ENCODE data around the gene TMOD4. TPM values are rescaled to one million over a fixed set of nuclear protein-coding genes. Genes with fewer than 3 reads are reported as not detected.
"Not testable (repeated sequence)": the region's sequence is repeated elsewhere in the genome, so short reads cannot be mapped to it uniquely, and the experiment has no call there.

Gene TMOD4
- polyA plus RNA-seq (ENCODE audit: insufficient read depth in 1 of 5, insufficient read length in 5 of 5, low replicate concordance in 1 of 5) = 1 to 10 TPM; 1.1 to 3.2 (median 1.7) TPM
- long read RNA-seq, donor 1 = 0 reads
- long read RNA-seq, donor 2, partial matches to known transcripts = 0 of 1 reads
- long read RNA-seq, donor 2, other reads (novel, unspliced or antisense) = 0 of 1 reads
- long read RNA-seq, donor 3, partial matches to known transcripts = 0 of 1 reads
- long read RNA-seq, donor 3, other reads (novel, unspliced or antisense) = 0 of 1 reads
- long read RNA-seq, donor 4 = 0 reads
- long read RNA-seq, donor 5 = 0 reads
- long read RNA-seq, donor 6, partial matches to known transcripts = 0 of 1 reads
- long read RNA-seq, donor 6, other reads (novel, unspliced or antisense) = 0 of 1 reads
- long read RNA-seq, donor 7 = 0 reads
- long read RNA-seq, donor 8, partial matches to known transcripts = 0 of 1 reads
- long read RNA-seq, donor 8, other reads (novel, unspliced or antisense) = 0 of 1 reads

DNA sequence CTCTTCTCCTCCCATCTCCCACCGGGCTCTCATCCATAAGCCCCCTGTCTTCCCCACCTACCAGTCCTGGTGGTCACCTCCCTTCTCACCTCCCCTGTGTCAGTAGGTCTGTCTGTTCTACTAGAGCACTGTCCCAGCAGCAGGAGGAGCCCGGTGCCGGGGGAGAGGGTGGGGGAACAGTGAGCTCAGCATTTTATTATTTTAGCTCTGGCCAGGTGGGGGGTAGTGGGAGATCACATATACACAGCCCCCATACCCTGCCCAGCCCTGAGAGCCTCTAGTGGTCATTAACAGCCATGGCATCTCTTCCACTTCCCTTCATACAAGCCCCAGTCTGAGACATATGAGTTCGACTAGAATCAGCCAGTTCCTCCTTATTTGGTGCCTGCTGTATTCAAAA lies at the start of gene TMOD4:
Gene TMOD4 (minus strand): TSS at position 119 of the 400 bp plus-strand sequence. CDS start 1,106 bp downstream, outside the sequence.
- DNase-seq = no peak

DNA sequence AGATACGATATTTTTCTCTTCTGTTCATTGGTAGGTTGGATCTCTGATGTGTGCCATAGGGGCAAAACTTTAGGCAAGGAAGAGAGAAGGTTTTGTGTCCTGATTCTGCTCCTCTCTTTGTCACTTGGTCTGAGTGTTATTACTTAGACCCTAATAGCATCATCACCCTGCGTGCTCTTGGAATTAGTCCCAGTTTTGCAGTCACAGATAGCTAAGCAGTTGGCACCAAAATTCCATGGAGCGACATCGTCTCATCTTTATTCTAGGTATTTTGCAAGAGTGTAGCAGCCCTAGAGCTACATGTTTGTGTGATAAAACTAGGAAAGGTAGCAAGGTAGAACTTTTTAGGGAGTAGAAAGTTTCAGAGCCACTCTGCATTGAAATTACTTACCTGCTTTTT lies 46.3 kb upstream of the TMOD4 start:
- DNase-seq = no peak

DNA sequence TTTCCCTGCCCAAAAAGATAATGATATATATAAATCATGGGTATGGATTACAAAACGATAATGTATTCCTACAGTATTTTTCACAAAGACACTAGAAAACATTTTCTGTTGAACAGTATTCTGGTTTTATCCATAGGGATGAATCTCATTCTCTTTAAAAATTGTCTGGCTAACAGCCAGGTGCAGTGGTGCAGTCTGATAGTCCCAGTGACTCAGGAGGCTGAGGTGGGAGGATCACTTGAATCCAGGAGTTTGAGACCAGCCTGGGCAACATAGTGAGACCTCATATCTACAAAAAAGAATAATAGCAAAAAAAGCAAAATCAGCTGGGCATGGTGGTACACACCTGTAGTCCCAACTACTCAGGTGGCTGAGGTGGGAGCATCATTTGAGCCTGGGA lies 45.8 kb upstream of the TMOD4 start:
- no peak for DNase-seq

DNA sequence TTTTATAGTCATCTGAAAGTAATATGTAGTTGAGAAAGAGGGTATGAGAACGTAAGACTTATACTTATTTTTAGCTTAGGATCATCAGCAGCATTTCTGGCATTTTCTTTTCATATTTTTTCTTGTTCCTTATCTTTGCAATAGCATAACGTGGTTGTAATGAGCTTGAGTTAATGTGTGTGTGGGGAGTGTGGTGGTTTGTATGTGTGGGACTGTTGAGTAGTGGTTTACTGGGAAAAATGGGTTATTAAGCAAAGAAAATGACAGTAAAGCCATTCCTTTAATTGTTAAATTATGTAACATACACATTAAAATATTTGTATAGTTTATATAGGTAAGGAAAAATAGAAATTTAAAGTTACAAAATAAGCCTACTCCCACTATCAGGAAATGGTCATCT lies 37.8 kb upstream of the TMOD4 start:
- DNase-seq = no peak

DNA sequence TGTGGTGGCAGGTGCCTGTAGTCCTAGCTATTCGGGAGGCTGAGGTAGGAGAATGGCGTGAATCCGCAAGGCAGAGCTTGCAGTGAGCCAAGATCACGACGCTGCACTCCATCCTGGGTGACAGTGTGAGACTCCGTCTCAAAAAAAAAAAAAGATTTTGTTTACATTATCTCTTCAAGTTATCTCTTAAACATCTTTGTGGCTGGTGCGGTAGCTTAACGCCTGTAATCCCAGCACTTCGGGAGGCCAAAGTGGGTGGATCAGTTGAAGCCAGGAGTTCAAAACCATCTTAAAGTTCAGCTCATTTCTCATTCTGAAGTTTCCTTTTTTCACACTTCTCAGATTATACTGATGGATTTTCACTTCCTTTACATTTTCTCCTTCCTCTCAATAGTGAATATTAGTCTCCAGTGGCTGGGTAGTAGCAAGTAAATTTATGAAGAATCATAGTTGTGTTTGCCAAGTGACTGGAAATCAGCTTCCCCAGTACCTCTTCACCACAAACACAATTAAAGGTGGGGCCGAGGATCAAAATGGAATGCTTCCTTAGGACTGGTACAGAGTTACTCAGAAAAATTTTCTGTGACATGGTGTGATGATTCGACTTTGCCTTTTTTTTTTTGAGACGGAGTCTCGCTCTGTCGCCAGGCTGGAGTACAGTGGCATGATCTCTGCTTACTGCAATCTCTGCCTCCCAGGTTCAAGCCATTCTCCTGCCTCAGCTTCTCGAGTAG lies 36.4 kb upstream of the TMOD4 start:
- DNase-seq = no peak

DNA sequence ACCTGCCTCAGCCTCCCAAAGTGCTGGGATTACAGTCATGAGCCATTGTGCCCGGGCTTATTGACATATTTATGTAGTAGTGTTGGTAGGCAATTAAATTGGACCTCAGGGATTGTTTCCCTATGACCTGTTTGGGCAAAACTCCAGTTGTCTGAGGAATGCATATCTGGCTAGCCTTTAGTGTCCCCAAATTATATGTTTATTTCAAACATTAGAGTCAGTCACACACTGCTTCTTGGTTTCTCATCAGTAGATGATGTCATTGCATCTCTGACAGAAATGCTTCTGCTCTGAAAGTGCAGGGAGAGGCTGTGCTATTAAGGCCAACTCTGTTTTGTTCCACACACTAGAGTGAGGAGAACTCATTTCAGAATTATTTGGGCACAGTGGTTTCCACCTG lies 35.0 kb upstream of the TMOD4 start:
- no peak for DNase-seq

DNA sequence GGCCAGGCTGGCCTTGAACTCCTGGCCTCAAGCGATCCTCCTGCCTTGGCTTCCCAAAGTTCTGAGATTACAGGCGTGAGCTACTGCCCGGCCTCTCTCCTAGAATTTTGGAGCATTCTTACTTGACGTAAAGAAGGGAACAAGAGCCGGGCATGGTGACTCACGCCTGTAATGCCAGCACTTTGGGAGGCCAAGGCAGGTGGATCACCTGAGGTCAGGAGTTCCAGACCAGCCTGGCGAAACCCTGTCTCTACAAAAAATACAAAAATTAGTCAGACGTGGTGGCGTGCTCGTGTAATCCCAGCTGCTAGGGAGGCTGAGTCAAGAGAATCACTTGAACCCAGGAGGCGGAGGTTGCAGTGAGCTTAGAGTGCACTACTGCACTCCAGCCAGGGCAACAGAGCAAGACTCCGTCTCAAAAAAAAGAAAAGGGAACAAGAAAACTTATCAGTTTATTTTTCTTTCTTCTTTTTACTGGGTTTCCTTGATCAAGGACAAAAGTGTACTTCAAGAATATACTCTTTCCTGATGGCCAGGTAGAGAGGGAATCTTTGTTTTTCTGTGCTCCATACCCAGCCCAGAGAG lies 29.7 kb upstream of the TMOD4 start:
- DNase-seq = not testable (repeated sequence)

DNA sequence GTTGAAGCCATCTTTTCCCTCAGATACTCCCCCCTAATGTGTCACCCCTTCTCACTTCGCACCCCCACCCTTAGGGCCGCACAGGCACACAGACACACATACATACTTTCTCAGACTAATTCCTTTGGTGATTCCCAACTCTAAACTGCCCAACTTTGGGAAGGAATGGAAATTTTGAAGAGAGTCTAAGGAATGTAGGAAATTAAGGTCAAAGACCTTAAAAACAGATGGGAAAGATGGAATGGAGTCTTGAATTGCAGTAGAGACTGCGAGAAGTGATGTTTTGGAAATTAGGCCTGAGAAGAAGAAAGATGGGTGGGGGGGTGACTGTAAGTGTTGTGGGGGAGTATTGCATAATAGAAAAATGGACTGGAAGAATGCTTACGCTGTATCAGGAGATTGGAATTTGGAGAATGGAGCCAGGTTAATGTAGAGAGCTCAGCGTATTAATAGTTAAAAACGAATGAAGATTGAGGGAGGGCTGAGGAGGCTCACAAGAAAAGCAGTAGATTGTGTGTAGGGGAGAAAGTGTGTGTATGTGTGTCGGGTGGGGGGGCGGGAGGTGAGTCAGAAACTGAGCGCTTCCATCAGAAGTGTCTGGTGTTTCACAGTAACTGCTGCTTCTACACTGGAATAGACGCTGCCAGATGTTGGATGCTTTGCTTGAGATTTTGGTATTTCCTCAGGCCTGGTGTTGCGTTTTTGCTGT lies 24.2 kb upstream of the TMOD4 start:
- DNase-seq = no peak

DNA sequence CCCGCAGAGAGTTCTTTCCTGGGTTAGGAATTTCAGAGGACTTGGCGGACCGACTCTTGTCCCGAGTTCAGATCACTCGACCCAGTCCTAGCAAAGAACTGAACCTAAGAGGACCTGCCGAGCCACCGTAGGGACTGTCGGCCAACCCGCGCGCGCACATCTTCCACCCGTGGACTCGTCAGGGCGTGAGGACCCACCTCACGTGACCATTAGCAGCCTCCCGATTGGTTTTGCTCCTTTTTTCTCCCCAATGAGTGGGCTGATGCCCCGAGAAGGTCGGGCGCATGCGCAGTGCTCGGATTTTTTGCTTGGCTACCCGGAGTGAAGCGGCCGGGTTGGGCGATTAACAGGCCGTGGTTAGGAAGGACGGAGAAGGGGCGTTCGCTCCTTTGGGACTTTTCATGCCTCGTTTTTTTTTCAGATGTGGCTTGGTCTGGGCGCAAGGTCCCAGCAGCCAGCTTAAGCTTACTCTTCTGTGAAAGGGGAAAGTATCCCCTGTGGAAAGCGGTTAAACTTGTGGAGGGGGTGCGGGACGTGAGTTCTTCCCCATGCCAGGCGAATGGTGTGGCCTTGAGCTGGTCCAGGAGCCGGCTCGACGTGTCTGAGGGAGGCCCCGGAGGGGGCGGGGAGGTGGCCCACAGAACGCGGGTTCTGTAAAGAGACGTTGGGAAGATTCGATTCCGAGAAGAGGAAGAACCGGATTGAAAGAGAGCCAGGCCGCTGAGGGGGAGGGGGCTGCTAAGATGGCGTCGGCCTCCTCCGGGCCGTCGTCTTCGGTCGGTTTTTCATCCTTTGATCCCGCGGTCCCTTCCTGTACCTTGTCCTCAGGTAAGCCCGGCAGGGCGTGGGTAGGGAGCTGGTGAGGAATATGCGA lies 22.7 kb upstream of the TMOD4 start, which contains the start of gene PIP5K1A:
Gene PIP5K1A (plus strand): TSS at position 299 of the 874 bp plus-strand sequence. CDS start 445 bp downstream, at position 744.
- peak; percentile 96 to 97 for DNase-seq

DNA sequence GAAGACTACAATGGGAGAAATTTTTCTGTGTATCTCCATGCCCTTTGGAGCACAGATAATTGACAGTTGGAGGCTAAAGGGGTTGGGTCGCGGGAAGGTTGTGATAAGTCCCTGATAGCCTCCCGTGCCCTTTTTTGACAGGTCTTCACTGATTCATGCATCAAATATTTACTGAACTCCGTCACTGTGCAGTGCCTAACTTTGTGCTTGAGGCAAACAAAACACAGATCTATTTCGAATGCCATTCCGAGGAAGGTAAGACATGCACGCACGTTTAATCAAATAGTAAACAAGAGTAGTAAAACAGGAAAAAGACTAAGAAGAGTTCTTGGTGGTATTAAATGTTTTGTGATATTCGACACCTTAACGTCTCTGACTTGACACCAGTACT lies 22.1 kb upstream of the TMOD4 start:
- no peak for DNase-seq

DNA sequence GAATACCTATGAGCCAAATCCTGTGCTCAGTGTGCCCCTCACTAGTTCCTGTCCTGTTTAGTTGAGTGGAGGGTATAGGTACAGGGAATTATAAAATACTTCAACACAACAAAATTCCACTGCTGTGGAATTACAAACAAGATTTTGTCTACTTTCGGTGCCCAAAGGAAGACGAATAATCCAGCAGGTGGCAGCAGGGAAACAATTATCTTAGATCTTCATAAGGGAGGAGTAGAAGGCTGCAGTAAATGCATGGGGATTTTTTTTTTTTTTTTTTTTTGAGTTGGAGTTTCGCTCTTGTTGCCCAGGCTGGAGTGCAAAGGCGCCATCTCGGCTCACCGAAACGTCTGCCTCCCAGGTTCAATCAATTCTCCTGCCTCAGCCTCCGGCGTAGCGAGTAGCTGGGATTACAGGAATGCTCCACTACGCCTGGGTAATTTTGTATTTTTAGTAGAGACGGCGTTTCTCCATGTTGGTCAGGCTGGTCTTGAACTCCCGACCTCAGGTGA lies 20.6 kb upstream of the TMOD4 start:
- DNase-seq = peak in 1 of 2 donors; percentile 60

DNA sequence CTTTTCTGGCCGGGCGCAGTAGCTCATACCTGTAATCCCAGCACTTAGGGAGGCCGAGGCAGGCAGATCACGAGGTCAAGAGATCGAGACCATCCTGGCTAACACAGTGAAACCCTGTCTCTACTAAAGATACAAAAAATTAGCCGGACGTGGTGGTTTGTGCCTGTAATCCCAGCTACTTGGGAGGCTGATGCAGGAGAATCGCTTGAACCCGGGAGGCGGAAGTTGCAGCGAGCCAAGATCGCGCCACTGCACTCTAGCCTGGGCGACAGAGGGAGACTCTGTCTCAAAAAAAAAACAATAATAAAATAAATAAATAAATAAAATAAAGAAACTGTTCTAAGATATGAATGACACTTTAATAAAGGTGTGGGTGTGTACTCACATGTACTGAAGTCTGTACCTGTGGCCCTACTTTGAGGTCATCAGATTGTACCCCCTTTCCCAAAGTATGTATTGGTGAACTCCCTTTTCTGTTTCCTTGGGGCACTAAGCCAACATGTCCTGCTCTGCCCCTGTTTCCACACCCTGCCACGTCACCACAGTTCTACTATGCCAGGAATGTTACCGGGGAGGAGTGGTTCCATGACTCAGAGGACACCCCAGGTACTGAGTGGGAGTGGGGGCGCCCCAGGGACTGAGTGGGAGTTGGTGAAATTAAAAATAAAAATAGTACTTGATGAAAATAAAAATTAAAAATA lies 19.3 kb upstream of the TMOD4 start:
- DNase-seq = not testable (repeated sequence)

DNA sequence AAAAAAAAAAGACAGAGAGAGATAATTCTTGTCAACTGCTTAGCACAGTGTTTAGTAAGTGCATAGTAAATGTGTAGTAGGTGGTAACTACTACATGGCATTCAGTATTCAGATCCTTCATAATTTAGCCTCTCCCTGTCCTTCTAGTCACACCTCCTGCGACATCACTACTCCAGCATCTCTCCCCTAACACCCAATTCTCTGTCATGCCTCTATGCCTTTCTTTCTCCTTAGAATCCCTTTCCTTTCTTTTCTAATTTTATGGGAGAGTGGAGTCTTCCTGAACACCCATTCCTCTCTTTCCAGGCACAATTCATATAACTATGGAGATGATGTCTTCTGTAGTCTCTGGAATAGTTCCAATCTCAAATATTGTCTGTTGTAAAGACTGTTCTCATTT lies 18.1 kb upstream of the TMOD4 start:
- DNase-seq = no peak

DNA sequence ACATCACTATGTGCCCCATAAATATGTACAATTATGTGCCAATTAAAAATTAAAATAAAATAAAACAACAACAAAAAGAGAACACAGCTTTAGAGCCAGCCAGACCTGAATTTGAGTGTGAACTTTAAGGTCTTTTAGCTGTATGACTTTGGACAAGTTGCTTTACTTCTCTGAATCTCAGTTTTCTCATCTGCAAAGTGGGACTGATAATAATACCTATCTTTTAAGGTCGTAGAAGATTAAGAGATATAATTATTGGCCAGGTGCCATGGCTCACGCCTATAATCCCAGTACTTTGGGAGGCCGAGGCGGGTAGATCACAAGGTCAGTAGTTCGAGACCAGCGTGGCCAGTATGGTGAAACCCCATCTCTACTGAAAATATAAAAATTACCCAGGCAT lies 17.5 kb upstream of the TMOD4 start:
- no peak for DNase-seq

DNA sequence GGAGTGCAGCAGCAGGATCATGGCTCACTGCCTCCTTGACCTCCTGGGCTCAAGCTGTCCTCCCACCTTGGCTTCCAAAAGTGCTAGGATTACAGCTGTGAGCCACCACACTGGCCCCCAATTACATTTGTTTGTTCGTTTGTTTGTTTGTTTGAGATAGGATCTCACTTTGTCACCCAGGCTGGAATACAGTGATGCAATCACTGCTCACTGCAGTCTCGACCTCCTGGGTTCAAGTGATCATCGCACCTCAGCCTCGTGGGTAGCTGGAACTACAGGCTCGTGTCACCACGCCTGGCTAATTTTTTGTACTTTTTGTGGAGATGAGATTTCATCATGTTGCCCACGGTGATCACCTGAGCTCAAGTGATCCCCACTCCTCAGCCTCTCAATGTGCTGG lies 16.3 kb upstream of the TMOD4 start:
- DNase-seq = no peak

DNA sequence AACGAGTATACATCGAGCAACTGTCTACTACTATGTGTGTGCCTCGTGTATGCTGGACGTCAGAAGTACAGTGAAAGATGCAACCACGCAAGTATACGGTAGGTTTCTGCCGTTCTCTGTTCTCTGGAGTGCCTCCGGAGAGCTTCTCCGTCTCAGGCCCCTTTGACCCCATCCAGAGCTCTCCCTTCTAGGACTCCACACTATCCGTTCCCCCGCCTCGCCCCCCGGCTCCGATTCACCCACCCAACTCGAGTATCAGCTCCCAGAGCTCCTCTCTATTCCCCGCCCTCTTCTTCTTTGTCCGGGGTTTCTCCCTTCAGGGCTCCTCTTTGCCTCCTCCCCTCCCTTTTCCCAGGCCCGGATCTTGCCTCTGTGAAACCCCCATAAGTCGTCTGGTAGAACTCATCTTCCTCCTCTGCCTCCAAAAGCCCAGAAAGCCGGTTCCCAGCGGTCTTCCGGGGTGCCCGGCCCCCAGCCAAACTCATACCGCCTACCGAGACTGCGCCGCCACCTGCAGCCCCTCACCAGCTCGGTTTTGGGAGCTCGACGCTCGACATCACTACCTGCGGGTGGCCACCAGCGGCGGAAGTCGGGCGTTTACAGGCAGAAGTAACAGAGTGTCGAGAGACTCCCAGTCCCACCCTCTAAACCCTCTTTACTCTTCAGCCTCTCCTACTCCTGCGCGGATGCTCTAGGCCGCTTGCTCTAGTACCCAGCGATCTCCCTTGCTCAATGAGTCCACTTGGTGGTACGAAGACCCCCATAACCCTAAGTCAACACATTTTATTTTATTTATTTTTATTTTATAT lies 14.1 kb upstream of the TMOD4 start, which contains the start of gene VPS72:
Gene VPS72 (minus strand): TSS at position 561 of the 809 bp plus-strand sequence. CDS start 76 bp downstream, at position 485.
- peak; percentile 82 to 85 for DNase-seq

DNA sequence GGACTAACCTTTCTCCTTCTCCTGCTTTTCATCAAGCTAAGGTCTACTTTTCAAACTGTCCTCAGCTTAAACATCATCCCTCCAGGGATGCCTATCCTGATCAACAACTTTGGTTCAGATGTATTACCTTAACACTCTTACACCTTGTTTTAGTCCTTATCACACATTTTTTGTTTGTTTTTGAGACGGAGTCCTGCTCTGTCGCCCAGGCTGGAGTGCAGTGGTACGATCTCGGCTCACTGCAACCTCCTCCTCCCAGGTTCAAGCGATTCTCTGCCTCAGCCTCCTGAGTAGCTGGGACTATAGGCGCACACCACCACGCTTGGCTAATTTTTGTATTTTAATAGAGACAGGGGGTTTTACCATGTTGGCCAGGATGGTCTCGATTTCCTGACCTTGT lies 12.9 kb upstream of the TMOD4 start:
- DNase-seq = not testable (repeated sequence)

DNA sequence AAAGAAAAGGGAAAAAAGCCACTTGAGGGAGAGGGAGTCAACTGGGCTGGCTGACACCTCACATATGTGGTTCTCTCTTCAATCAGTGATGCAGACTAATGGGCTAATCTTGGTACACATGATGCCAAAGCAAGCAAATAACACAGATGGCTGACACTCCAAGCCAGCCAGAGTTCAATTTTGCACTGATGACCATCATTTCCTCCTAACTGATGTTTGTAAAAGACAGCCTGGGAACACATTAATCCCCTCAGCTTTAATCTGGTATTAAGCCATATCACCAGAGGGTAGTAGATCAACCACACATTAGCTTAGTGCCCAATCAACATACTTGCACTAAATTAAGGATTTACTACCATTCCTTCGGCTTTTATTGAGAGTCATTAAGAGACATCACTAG lies 11.4 kb upstream of the TMOD4 start:
- DNase-seq = no peak

DNA sequence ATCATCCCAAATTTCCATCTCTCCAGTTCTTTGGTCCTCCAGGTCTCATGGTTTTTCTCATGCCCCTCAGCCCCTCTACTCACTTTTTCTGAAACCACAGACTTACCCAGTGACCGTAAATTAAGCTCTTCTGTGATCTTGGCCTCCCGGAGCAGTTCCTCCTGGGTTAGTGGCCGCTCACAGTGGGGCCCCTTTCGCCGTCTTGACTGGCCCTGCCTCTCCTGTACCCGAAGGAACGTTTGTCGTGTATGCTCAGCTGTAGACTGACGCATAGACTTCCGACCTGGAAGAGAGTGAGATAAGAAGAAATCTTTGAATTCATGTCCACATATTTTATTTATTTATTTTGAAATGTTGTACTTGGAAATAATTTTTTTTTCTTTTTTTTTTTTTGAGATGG lies 8.4 kb upstream of the TMOD4 start:
- no peak for DNase-seq

All from right lung (tissue), 10 donors.